ENCODE data around the gene HTRA1.

Gene HTRA1

DNA sequence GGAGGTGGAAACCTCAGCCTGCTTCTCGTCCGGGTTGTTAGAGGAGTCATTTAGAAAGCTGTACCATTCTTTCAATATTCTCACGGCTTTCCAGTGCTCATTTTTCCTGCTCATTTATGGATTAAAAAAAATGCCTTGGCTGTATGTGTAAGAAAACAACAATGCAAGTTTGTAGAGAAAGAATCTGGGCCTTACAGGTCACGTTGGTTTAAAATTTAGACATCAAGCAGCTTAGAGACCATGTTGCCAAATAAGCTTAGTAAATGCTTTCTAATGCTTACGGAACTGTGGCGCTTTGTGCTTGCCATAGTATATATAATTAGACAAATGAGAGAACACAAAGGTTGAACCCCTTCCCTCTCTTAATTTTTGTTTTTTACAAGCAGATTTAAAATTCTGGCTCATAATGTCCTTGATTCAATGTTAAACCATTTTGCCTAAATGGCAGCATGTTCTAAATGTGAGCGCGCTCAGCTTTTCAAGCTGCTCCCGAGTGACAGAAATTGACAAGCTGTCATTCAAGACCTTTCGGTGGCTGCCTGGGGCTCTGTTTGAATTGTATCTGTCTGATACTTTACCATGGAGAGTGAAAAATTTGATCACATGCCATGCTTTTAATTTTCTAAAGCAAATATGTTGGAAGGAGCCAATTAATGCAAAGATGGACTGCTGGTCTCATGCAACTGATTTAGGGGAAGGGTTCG, 5.8 kb upstream of the HTRA1 start:
- DNase-seq, result no peak

DNA sequence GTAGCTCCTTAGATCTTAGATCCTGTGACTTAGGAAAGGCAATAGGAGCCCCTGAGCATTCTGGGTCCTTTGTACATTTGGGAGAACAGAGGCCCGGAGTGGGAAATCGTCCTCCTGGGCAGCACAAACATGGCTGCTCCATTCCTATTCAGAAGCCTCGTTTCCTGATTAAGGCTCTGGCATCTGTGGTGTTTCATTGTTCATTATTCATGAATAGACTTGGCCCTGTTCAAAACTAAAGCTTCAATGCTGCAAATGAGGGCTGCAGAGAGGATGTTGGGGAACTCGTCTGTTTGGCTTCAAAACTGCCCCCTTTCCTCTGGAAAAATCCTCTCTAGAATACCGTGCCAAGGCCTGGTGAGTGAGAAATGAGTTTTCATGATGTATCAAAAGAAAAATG, 3.4 kb upstream of the HTRA1 start:
- DNase-seq, result no peak

DNA sequence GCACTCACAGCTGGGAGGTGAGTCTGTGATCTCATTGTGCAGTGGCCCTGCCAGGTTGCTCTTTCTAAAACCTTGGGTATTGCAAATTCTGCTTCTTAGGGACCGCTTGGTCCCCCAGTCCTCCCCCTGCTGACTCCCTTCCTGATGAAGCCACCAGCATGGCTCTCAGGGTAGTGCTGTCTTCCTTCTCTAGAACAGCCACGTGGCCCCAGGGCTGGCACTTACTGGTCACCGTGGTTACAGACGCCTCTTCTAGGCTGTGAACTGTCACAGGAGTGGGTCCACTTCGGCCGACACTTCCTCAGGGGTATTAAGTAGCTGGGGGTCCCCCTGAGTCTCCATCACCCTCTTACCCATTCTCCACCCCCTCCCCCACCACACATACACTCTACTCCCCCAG, 2.7 kb upstream of the HTRA1 start:
- no peak for DNase-seq

GRCh38 chr10:122459561-122460273, 1.6 kb upstream of the HTRA1 start:
- DNase-seq, result no peak

- DNase-seq, result no peak
Measured at GRCh38 chr10:122460891-122461293, 461 bp upstream of the HTRA1 start.

GRCh38 chr10:122461729-122462532, 578 bp downstream of the HTRA1 start:
- no peak for DNase-seq

DNA sequence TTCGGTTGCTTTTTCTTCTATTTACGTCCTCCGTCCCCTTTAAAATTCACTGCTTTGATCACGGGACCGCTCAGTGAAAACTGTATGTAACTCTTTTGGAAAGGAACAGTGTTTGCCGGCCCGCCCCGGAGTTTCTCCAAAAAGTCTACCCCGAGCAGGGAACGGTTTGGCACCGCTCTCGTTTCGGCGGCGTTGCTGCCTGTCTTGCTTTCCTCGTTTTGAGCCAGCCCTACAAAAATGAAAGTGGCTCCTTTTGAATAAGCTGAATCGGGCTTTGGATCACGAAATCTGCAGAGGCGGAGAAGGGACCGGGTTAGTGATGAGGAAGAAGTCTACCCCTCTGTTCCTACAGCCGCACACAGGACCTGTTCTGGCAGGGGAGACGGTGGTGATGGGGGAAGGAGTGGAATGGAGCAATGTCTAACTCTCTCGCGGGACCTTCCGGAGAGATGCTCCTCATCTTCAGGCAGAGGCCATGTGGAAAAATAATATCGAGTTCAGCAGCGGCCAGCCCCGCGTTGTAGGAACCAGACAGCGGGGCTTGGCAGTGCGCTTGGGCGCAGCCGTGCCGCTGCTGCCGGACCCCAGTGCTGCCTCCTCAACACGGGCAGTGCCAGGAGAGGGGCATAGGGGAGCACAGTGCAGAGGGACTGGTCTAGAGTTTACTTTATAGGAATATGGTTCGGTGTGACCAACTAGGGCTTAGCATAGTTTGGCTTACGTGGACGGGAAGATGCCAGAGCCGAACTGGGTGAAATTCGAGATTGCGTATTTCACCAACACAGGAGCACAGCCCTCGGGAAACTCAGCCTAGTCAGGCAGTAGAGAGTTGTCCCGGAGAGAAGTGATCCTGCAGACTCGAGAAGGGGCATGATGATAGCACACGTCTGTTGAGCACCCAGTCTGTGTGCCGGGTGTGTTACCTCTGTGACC, 1.4 kb downstream of the HTRA1 start:
- DNase-seq, result no peak

DNA sequence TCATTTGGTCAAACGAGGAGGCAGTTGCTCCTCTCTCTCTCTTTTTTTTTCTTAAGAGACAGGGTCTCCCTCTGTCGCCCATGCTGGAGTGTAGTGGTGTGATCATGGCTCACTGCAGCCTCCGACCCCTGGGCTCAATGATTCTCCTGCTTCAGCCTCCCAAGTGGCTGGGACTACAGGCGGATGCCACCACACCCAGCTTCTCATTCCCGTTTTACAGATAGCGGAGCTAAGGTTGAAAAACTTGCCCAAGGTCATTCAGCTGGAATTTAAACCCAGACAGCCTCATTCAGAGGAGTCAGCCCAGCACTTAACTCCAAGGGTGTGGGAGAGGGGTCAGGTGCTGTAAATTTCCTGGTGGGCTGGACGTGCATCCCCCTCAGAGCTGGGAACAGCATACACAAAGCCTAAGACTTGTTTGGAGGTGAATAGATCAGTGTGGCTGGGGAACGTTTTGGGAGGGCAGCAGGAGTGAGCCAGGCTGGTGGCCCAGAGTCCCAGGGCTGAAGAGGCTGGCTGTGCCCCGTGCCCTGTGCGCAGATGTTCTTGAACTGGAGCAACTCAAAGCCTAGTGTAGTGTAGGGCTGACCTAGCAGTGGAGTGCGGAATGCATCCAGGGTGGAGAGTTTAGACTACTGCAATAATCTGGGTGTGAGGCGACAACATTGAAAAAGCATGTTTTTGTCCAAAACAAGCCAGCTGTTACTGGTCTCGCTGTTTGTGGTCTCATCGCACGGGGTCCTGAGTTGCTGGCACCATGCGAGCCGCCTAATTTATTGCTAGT, 2.3 kb downstream of the HTRA1 start:
- DNase-seq, result no peak

DNA sequence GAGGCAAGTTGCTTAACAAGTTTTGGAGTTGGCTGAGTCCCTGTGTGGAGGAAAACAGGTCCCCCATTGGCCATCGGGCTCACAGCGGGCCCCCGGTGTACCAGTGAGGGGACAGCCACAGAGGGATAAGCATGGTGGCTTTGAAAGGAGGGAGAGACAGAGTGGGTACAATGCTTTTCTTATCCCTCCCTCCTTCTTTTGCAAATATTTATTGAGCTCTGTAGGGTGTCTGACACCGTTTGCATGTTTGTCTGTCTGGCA, 2.8 kb downstream of the HTRA1 start:
- no peak for DNase-seq

DNA sequence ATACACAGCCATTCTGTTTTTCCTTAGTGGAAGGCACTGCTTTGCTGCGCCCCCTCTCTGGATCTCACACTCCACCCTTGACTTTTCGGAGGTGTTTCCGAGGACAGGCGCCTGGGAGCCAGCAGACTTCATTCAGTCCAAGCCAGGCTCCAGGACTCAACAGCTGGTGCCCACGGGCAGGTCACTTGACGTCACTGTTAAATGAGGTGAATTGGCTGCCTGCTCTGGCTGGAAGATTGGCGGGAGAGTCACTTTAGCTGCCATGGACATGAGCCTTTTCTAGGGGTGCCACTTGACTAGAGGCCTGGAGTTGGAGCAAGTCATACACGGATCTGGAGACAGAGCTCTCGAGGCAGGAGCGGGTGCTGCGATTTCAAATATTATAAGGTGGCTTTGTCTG, 3.2 kb downstream of the HTRA1 start:
- DNase-seq, result no peak

DNA sequence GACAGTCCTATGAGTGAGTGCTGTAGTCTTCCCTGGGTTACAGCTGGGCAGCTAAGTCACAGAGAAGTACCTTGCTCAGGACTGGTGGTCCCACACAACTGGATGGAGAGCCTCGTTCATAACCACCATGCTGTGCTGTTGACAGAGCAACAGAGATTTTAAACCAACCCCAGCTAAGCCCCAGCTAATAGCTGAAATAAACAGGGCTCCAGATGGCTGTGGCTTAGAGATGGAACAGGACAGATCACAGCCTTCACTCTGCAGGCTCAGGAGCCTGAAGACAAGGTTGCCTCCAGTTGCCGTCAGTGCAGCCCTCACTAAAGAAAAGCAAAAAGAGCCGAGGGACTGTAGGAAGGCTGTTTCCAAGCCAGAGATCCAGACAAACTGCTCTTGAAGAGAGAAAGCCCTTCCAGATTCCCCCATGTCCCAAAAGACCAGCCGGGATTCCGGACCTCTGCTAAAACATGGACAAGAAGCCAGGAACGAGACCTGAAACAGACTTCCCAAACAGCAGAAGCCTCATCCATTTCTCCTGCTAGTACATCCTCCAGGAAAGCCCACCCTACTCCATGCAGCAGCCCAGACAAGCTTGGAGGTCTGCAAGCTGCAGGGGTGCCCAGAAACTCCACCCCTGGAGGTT, 4.2 kb downstream of the HTRA1 start:
- no peak for DNase-seq

DNA sequence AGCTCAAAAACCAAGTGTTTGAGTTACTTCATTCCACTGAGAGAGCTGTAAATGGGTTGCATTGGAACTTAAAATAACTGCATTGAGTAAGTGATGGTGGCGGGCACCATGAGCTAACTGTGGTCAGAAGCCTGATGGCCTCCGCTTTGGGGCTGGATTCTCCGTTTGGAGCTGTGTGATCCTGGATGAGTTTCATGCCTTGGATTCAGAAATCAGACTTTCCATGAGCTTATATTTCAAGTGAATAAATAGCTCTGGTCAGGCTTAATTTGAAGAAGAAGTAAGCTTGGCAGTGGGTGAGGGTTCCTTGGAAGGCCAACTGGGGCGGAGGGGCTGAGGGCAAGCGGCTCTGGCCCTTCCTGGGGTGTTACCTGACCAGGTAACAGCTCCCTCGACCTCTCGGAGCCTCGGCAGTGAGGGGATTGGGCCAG, 5.6 kb downstream of the HTRA1 start:
- no peak for DNase-seq

DNA sequence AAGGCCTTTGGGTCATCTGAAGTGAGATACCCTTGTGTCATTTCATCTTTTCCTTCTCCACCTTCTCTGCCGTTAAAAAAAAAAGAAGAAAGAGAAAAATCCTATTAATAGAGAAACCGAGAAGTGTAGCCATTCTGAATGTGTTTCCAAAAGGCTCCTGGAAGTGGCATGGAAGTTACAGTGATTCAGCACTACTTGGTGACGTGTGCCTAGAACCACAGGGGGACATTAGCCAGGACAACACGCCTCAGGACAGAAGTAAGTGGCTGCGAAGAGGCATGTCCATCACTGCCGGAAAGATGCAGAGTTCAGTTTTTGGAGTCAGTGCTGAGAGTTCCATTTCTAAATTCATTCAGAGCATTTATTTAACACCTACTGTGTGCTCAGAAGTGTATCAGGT, 6.3 kb downstream of the HTRA1 start:
- no peak for DNase-seq

DNA sequence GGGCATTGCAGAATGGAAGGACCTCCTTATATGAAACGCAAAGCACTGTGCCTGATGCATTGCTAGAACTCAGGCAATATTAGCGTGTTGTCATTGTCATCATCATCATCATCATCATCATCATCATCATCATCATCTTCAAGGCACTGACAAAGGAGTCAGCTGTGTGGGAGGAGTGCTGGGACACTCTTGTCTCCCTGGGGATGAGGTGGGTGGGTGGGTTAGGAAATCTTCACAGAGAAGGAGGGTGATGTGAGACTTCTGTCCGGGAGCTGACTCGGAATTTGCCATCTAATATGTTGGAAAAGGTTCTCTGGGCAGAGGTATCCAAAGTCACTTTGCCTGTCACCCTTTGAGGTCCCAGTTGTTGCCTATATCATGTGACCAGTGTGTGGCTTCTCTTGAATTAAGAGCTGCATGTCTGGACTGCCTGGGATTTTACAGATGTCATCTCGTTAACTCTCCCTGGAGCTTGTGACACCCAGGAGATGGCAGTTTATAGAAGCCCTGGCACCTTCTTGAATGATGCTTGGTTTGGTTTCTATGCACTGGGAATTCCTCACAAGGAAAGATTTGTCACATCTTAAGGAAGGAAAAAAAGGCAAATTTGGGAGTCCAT, 7.1 kb downstream of the HTRA1 start:
- no peak for DNase-seq

DNA sequence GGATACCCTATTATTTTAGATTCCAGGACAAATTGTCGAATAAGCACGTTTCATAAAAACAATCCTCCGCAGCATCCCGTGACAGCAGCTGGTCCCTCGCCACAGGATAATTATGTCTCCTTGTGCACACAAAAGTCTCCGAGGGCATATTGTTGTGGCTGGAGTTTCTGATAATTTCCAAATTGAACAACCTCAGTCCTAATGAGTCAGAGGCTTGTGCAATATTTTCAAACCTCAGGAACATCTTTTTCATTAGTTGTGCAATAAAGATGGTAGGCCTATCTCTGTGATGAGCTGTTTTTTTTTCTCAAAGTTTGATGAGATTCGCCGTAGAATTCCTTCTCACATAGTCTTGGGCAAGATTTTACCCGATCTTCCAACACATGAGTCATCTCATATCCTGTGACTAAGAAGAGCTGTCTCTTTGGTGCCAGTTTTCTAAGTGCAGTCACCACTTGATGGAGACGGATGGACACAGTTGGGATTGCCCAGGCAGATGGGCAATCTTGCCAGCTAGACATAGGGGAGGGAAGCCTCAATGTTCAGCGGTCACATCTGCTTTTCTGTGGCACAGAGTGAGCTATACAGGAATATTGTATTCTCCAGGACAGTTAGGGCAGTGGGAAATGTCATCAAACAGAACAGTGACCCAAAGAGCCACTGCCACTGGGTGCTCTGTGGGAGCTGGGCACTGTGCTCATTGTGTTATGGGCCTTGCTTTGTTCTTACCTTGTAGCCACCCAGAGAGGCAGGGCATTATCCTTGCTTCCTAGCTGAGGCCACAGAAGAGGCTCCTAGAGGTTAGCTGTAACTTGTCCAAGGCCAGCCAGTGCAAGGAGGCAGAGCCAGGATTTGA, 7.8 kb downstream of the HTRA1 start:
- no peak for DNase-seq

DNA sequence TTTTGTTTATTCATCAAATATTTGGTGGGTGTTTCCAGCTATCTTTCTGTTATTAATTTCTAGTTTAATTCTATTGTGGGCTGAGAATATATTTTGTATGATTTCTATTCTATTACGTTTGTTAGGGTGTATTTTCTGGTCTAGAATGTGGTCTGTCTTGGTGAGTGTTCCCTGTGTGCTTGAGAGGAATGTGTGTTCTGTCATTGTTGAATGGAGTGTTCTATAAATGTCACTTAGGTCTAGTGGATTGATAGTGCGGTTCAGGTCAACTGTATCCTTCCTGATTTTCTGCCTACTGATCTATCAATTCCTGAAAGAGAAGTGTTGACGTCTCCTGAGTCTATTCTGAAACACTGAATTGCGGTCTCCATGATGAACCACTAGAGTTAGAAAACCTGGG, 8.5 kb downstream of the HTRA1 start:
- no peak for DNase-seq

- DNase-seq, result no peak
Measured at GRCh38 chr10:122471531-122472177, 10.3 kb downstream of the HTRA1 start.

- DNase-seq, result no peak
Measured at GRCh38 chr10:122473116-122473515, 11.8 kb downstream of the HTRA1 start.

- no peak for DNase-seq
Measured at GRCh38 chr10:122474131-122474818, 12.9 kb downstream of the HTRA1 start.
